K562 (cell line): ENCODE data around the gene P2RX2. TPM values are rescaled to one million over a fixed set of nuclear protein-coding genes. Genes with fewer than 3 reads are reported as not detected.

ENCODE experiments used
- ATAC-seq: fragments of 200-7000 bp; cut with Tn5 transposase; 3 replicates; pipeline ENCODE4 v1.9.1; 2020; ENCODE audit warnings: moderate library complexity
- BruUV-seq: library from RNA; stranded (reverse); fragments of 400-500 nt; replicated peaks from 2 replicates; lab custom pipeline; 2021; lab: Mats Ljungman, UMichigan
- CTCF ChIA-PET: fragments of 300-600 bp; formaldehyde crosslinking; extraction: SDS; loops from one replicate; lab custom pipeline; 2021; ENCODE audit warnings: low intra/inter-chr PET ratio; lab: Yijun Ruan, JAX
- POLR2A ChIA-PET: fragments of 300-600, 350-650 bp; sonication (Branson Sonifier 250); formaldehyde crosslinking; extraction: SDS; loops from one replicate; lab custom pipeline; 2021; ENCODE audit warnings: antibody characterized with exemption, inconsistent platforms; lab: Yijun Ruan, JAX
- DNase-seq, 4 experiments: peaks; one replicate each; pipeline versions ENCODE4 v3.0.0 to v3.0.0-alpha.2; 2011 to 2018; ENCODE audit warnings: low spot score in 3 of 4, mixed read lengths in 3 of 4; ENCODE audit errors: extremely low read depth in 1 of 4
- FAIRE-seq: peaks from 2 replicates; lab custom pipeline; 2011; peaks lifted over from hg19 to GRCh38; lab: Jason Lieb, UNC
- H2AFZ ChIP-seq: 2 replicates; pipeline ENCODE4 v1.6.0; 2011; ENCODE audit warnings: low read depth, low read length, control low read depth, inconsistent platforms
- H3K27ac ChIP-seq: fragments of 200-600 bp; 3 replicates; pipeline ENCODE4 v1.8.0; 2011; ENCODE audit warnings: low read depth, mild to moderate bottlenecking, control low read depth, inconsistent platforms, low read length, moderate library complexity, mixed read lengths; ENCODE audit errors: extremely low read depth
- H3K27me3 ChIP-seq, 2 experiments: fragments of 300-600 bp in 1 of 2; 2 replicates in 1 of 2; 3 replicates in 1 of 2; pipeline versions ENCODE4 v1.6.0 to v1.8.0; 2011; ENCODE audit warnings: inconsistent platforms in 2 of 2, low read length in 2 of 2, mild to moderate bottlenecking in 1 of 2, mixed read lengths in 1 of 2, moderate library complexity in 1 of 2; ENCODE audit not compliant: control insufficient read depth in 2 of 2, insufficient read depth in 2 of 2
- H3K36me3 ChIP-seq: fragments of 300-600 bp; 3 replicates; pipeline ENCODE4 v1.8.0; 2011; ENCODE audit warnings: mild to moderate bottlenecking, low read length, inconsistent platforms; ENCODE audit not compliant: control insufficient read depth, insufficient read depth
- H3K4me1 ChIP-seq, 2 experiments: fragments of 200-600 bp in 1 of 2; replicated peaks in 1 of 2; 2 replicates in 1 of 2; 3 replicates in 1 of 2; pipeline versions ENCODE4 v1.5.1 to v1.8.0; 2011; ENCODE audit warnings: inconsistent platforms in 2 of 2, low read length in 2 of 2, mild to moderate bottlenecking in 1 of 2, mixed read lengths in 1 of 2, moderate library complexity in 1 of 2; ENCODE audit not compliant: control insufficient read depth in 2 of 2, insufficient read depth in 2 of 2
- H3K4me2 ChIP-seq: 2 replicates; pipeline ENCODE4 v1.6.1; 2011; ENCODE audit warnings: low read length, control low read depth, inconsistent platforms, mixed read lengths; ENCODE audit not compliant: insufficient read depth
- H3K4me3 ChIP-seq: fragments of 200-600 bp; sonication (generic), shearing (Covaris generic); 2 replicates; pipeline ENCODE4 v1.5.1; 2016; ENCODE audit warnings: control low read depth, inconsistent platforms
- H3K79me2 ChIP-seq: fragments of 200-600 bp; 3 replicates; pipeline ENCODE4 v1.8.0; 2011; ENCODE audit warnings: low read length, inconsistent platforms; ENCODE audit not compliant: control insufficient read depth, insufficient read depth
- H3K9ac ChIP-seq, 2 experiments: 2 replicates each; pipeline versions ENCODE4 v1.6.0 to v1.6.1; 2011; ENCODE audit warnings: low read depth in 2 of 2, low read length in 2 of 2, control low read depth in 1 of 2, inconsistent platforms in 1 of 2, mild to moderate bottlenecking in 1 of 2, mixed read lengths in 1 of 2; ENCODE audit not compliant: insufficient read depth in 1 of 2
- H3K9me1 ChIP-seq: one replicate; pipeline ENCODE4 v1.6.0; 2011; ENCODE audit warnings: inconsistent platforms, mild to moderate bottlenecking, low read length, moderate library complexity; ENCODE audit not compliant: control insufficient read depth, insufficient read depth
- H3K9me3 ChIP-seq: replicated peaks from 2 replicates; pipeline ENCODE4 v1.5.1; 2011; ENCODE audit warnings: low read depth, low read length, inconsistent platforms; ENCODE audit not compliant: control insufficient read depth, insufficient read depth
- H4K20me1 ChIP-seq: replicated peaks from 2 replicates; pipeline ENCODE4 v1.6.1; 2011; ENCODE audit warnings: low read length, inconsistent platforms, mixed read lengths; ENCODE audit not compliant: control insufficient read depth, insufficient read depth
- CBFB ChIP-seq: sonication (generic); formaldehyde crosslinking; IDR thresholded peaks from 2 replicates; pipeline ENCODE4 v1.4.0; 2020; ENCODE audit warnings: mild to moderate bottlenecking, missing genetic modification reagents
- E2F5 ChIP-seq: sonication (generic); formaldehyde crosslinking; IDR thresholded peaks from 2 replicates; pipeline ENCODE4 v1.8.0; 2022; ENCODE audit warnings: mild to moderate bottlenecking, missing genetic modification reagents
- GABPB1 ChIP-seq: sonication (generic); formaldehyde crosslinking; IDR thresholded peaks from 2 replicates; pipeline ENCODE4 v1.8.0; 2022; ENCODE audit warnings: mild to moderate bottlenecking, missing genetic modification reagents
- MAZ ChIP-seq, 2 experiments: fragments of 450-650 bp in 1 of 2; sonication (generic) in 1 of 2; formaldehyde crosslinking; IDR thresholded peaks in 1 of 2; conservative IDR thresholded peaks in 1 of 2; 2 replicates each; pipeline versions ENCODE4 v1.4.0 to v1.5.0; 2020; ENCODE audit warnings: mild to moderate bottlenecking in 1 of 2, missing genetic modification reagents in 1 of 2
- MCM2 ChIP-seq: fragments of 450-650 bp; IDR thresholded peaks from 2 replicates; pipeline ENCODE4 v1.6.1; 2017; ENCODE audit warnings: low read depth, mild to moderate bottlenecking
- PCBP2 ChIP-seq: fragments of 200-400 bp; formaldehyde crosslinking; IDR thresholded peaks from 2 replicates; pipeline ENCODE4 v1.6.1; 2018; ENCODE audit warnings: low read length, low read depth, mild to moderate bottlenecking, moderate library complexity; ENCODE audit not compliant: poor library complexity, severe bottlenecking
- RCOR1 ChIP-seq, 2 experiments: IDR thresholded peaks; 2 replicates each; pipeline ENCODE4 v1.6.1; 2012; ENCODE audit warnings: low read depth in 2 of 2, low read length in 2 of 2, borderline replicate concordance in 1 of 2, improper control_type of control experiment in 1 of 2
- ZNF263 ChIP-seq: sonication (generic); formaldehyde crosslinking; IDR thresholded peaks from 2 replicates; pipeline ENCODE4 v1.8.0; 2022; ENCODE audit warnings: mild to moderate bottlenecking, missing genetic modification reagents, borderline replicate concordance
- WGBS: fragments of 100-300 bp; shearing (Covaris generic); methylation state at CpG from one replicate; pipeline ENCODE4 v1.1.6; 2016; ENCODE audit warnings: low coverage, mixed read lengths; ENCODE audit not compliant: insufficient coverage; ENCODE audit errors: missing lambda C conversion rate; 5-methylcytosine and 5-hydroxymethylcytosine counted together
- in situ Hi-C: fragments of 300-500 bp; cut with MboI; formaldehyde crosslinking; loops from 4 replicates; pipeline ENCODE4 v1.15.0; 2018; ENCODE audit warnings: inconsistent platforms, mixed read lengths
- intact Hi-C: fragments of 100-400 bp; cut with micrococcal nuclease; formaldehyde crosslinking; loops from 2 replicates; pipeline ENCODE4 v1.14.2; 2022
- polyA plus RNA-seq, 8 experiments: library from polyadenylated mRNA; depleted of rRNA in 4 of 8; stranded (reverse) in 5 of 8; unstranded in 3 of 8; fragments of >200 nt; fragmentation: Nextera tagmentation in 2 of 8; fragmentation: Illumina TruSeq in 1 of 8; extraction: Ambion mirVana in 2 of 8; extraction: Trizol in 1 of 8; gene quantifications; 2 replicates each; pipeline versions ENCODE4 v1.2.1 to v1.2.3, GENCODE V29; 2011 to 2014; ENCODE audit warnings: inconsistent platforms in 1 of 8, missing spikeins in 1 of 8
- total RNA-seq, 7 experiments: library from RNA; depleted of rRNA in 6 of 7; stranded (reverse); fragments of >200 nt in 6 of 7; fragmentation: Illumina TruSeq in 2 of 7; extraction: Trizol in 2 of 7; gene quantifications; 2 replicates each; pipeline versions ENCODE4 v1.2.1 to v1.2.3, GENCODE V29; 2011 to 2021; ENCODE audit warnings: low replicate concordance in 1 of 7

P2RX2 gene
- total and polyA plus RNA-seq, 9 of the 15 experiments (the other 6 are each of a cell fraction or from before 2014, with no cell fraction given) = not detected

GRCh38 chr12:132586929-132587328, 31.6 kb upstream of the P2RX2 start (continued):
- no peak for TF ChIP-seq MAZ (CRISPR knock-in tag; conservative IDR thresholded peaks at IDR 0.05 in 1 of 2, IDR thresholded peaks at IDR 0.05 in 1 of 2)
- TF ChIP-seq CBFB (CRISPR knock-in tag) = no peak
- TF ChIP-seq E2F5 (CRISPR knock-in tag) = no peak

GRCh38 chr12:132587781-132588180, 30.8 kb upstream of the P2RX2 start:
- intact Hi-C loops = no loop called here

More at GRCh38 chr12:132587781-132588180, 30.8 kb upstream of the P2RX2 start:
- ATAC-seq (no peak), DNase-seq (no peak), FAIRE-seq (no peak)
- H3K79me2 ChIP-seq = no peaks in the 10 kb centered on the region
- H3K4me1 ChIP-seq = peaks cover 0 to 34% of the 10 kb centered on the region in 2 experiments; a peak in 2 of 5 replicates
- H3K27ac ChIP-seq = no peak overlapping the region
- TF ChIP-seq ZNF263 (CRISPR knock-in tag) (peak; percentile 99), MCM2 (peak; percentile 68; the same call in 1 of the 2 replicates), RCOR1 (IDR thresholded peaks at IDR 0.05; ENCODE audit: borderline replicate concordance in 1 of 2, low read depth in 2 of 2, low read length in 2 of 2) (no peak), PCBP2 (no peak), GABPB1 (CRISPR knock-in tag) (no peak)
- H3K9me3 ChIP-seq = no peaks in the 10 kb centered on the region; the same call in 1 of the 2 replicates
- ChIA-PET POLR2A (interaction anchor here (0.6 kb wide), 1 partner anchor 514 kb away, joined by 3 read pairs; no protein-coding TSS in a partner anchor), CTCF (no interaction called here)
- in situ Hi-C loops = no loop called here
- H3K36me3 ChIP-seq = no peaks in the 10 kb centered on the region
- no peak overlapping the region for H3K9ac ChIP-seq
- H2AFZ ChIP-seq = no peak overlapping the region
- H3K4me2 ChIP-seq = no peak overlapping the region
- H3K27me3 ChIP-seq = peaks cover 29 to 39% of the 10 kb centered on the region in 2 experiments
- H3K4me3 ChIP-seq = no peak overlapping the region
- no TSS peak for BruUV-seq
- no peaks in the 10 kb centered on the region for H3K9me1 ChIP-seq
- H4K20me1 ChIP-seq = 0 out of 2 replicates have a peak, but pooled peaks cover 9% of the 10 kb centered on the region
- WGBS = 9% methylated on average over 3 of the region's 3 CpGs
